Measurements from ENCODE around the gene SOX6. TPM values are rescaled to one million over a fixed set of nuclear protein-coding genes. Genes with fewer than 3 reads are reported as not detected.

The SOX6 gene
- polyA plus RNA-seq, 1 experiment = 6.0 TPM

- H3K4me3 ChIP-seq (ENCODE audit: low read depth, low read length) = no peak overlapping the region
- H3K9me3 ChIP-seq (ENCODE audit: control insufficient read depth, insufficient read depth, low read length) = no peaks in the 10 kb centered on the region
- ChIA-PET CTCF (no interaction called here), POLR2A (no interaction called here)
- H3K27ac ChIP-seq (ENCODE audit: low read depth, low read length) = no peak overlapping the region
- no peak for DNase-seq (ENCODE audit: low read depth, low spot score)
- TF ChIP-seq CTCF (IDR thresholded peaks at IDR 0.05; ENCODE audit: low read depth, low read length) = no peak
- no peaks in the 10 kb centered on the region for H3K27me3 ChIP-seq (ENCODE audit: control insufficient read depth, insufficient read depth, low read length)
Observed at GRCh38 chr11:16013649-16014275, 342.6 kb downstream of the SOX6 start.

- TF ChIP-seq CTCF (IDR thresholded peaks at IDR 0.05; ENCODE audit: low read depth, low read length) = no peak
- CTCF ChIA-PET = no interaction called here
- no peak for DNase-seq (ENCODE audit: low read depth, low spot score)
- Histone ChIP-seq H3K27ac (ENCODE audit: low read depth, low read length) (no peak overlapping the region), H3K27me3 (ENCODE audit: control insufficient read depth, insufficient read depth, low read length) (no peaks in the 10 kb centered on the region), H3K9me3 (ENCODE audit: control insufficient read depth, insufficient read depth, low read length) (no peaks in the 10 kb centered on the region), H3K4me3 (ENCODE audit: low read depth, low read length) (no peak overlapping the region)
- POLR2A ChIA-PET = no interaction called here
Observed at GRCh38 chr11:16013242-16013641, 343.1 kb downstream of the SOX6 start.

- CTCF ChIA-PET = no interaction called here
- no peak for DNase-seq (ENCODE audit: low read depth, low spot score)
Observed at GRCh38 chr11:16012125-16012751, 344.1 kb downstream of the SOX6 start.

GRCh38 chr11:16011396-16011795 is 344.9 kb downstream of the SOX6 start:
- no peak overlapping the region for H3K4me3 ChIP-seq (ENCODE audit: low read depth, low read length)
- DNase-seq (ENCODE audit: low read depth, low spot score) = no peak
- H3K27ac ChIP-seq (ENCODE audit: low read depth, low read length) = no peak overlapping the region
- no peak for TF ChIP-seq CTCF (IDR thresholded peaks at IDR 0.05; ENCODE audit: low read depth, low read length)
- CTCF ChIA-PET = no interaction called here
- H3K9me3 ChIP-seq (ENCODE audit: control insufficient read depth, insufficient read depth, low read length) = no peaks in the 10 kb centered on the region
- POLR2A ChIA-PET = interaction anchor here (1.1 kb wide), 1 partner anchor 9 kb away, joined by 3 read pairs; no protein-coding TSS in a partner anchor
- no peaks in the 10 kb centered on the region for H3K27me3 ChIP-seq (ENCODE audit: control insufficient read depth, insufficient read depth, low read length)

More at GRCh38 chr11:16012125-16012751, 344.1 kb downstream of the SOX6 start:
- no peak overlapping the region for H3K27ac ChIP-seq (ENCODE audit: low read depth, low read length)
- TF ChIP-seq CTCF (IDR thresholded peaks at IDR 0.05; ENCODE audit: low read depth, low read length) = no peak
- POLR2A ChIA-PET = no interaction called here
- H3K9me3 ChIP-seq (ENCODE audit: control insufficient read depth, insufficient read depth, low read length) = no peaks in the 10 kb centered on the region
- no peak overlapping the region for H3K4me3 ChIP-seq (ENCODE audit: low read depth, low read length)
- no peaks in the 10 kb centered on the region for H3K27me3 ChIP-seq (ENCODE audit: control insufficient read depth, insufficient read depth, low read length)

- CTCF ChIA-PET = no interaction called here
Observed at GRCh38 chr11:16009021-16009420, 347.3 kb downstream of the SOX6 start.

More at GRCh38 chr11:16009021-16009420, 347.3 kb downstream of the SOX6 start:
- no peak overlapping the region for H3K27ac ChIP-seq (ENCODE audit: low read depth, low read length)
- no peaks in the 10 kb centered on the region for H3K9me3 ChIP-seq (ENCODE audit: control insufficient read depth, insufficient read depth, low read length)
- no peak overlapping the region for H3K4me3 ChIP-seq (ENCODE audit: low read depth, low read length)
- no peaks in the 10 kb centered on the region for H3K27me3 ChIP-seq (ENCODE audit: control insufficient read depth, insufficient read depth, low read length)
- POLR2A ChIA-PET = no interaction called here
- DNase-seq (ENCODE audit: low read depth, low spot score) = no peak
- no peak for TF ChIP-seq CTCF (IDR thresholded peaks at IDR 0.05; ENCODE audit: low read depth, low read length)

Data from AG04450 (cell line).